Right lobe of liver (tissue), 6 donors: ENCODE results near the gene GAS6. TPM values are rescaled to one million over a fixed set of nuclear protein-coding genes. Genes with fewer than 3 reads are reported as not detected.

Experiments used
- ATAC-seq, 4 donors: fragments of 200-7000 bp; cut with Tn5 transposase; one replicate each; pipeline ENCODE4 v1.9.1; 2020; ENCODE audit warnings: mild to moderate bottlenecking in 4 of 4, moderate library complexity in 4 of 4
- DNase-seq, 3 donors: peaks; one replicate each; pipeline ENCODE4 v3.0.0-alpha.2; 2020
- H3K27ac ChIP-seq, 3 donors: fragments of 200-600 bp; one replicate each; pipeline ENCODE4 v1.8.0; 2022
- H3K27me3 ChIP-seq, 2 donors: fragments of 200-600 bp; one replicate each; pipeline ENCODE4 v1.8.0; 2022
- H3K36me3 ChIP-seq, 4 donors: fragments of 200-600 bp; sonication (generic) in 1 of 4; one replicate each; pipeline versions ENCODE4 v1.5.1 to v1.8.0; 2017 to 2022; ENCODE audit warnings: control low read depth in 1 of 4
- H3K4me1 ChIP-seq, 4 donors: fragments of 200-600 bp; sonication (generic) in 1 of 4; one replicate each; pipeline versions ENCODE4 v1.5.1 to v1.8.0; 2017 to 2022; ENCODE audit warnings: control low read depth in 1 of 4
- H3K4me3 ChIP-seq, 3 donors: fragments of 200-600 bp; one replicate each; pipeline ENCODE4 v1.8.0; 2022
- H3K9me3 ChIP-seq, 4 donors: fragments of 200-600 bp; sonication (generic) in 1 of 4; one replicate each; pipeline versions ENCODE4 v1.5.1 to v1.8.0; 2017 to 2022; ENCODE audit warnings: control low read depth in 1 of 4
- CTCF ChIP-seq, 4 donors: fragments of 200-600 bp in 3 of 4; fragments of 450-650 bp in 1 of 4; IDR thresholded peaks; one replicate each; pipeline versions ENCODE4 v1.5.1 to v1.8.0; 2016 to 2022; ENCODE audit warnings: antibody characterized with exemption in 4 of 4, mild to moderate bottlenecking in 2 of 4
- POLR2A ChIP-seq: fragments of 450-650 bp; IDR thresholded peaks from one replicate; pipeline ENCODE4 v1.6.1; 2017; ENCODE audit warnings: antibody characterized with exemption, mild to moderate bottlenecking
- WGBS: methylation state at CpG from one replicate; pipeline ENCODE4 v1.1.6; 2018; ENCODE audit warnings: low coverage, low lambda C conversion rate; ENCODE audit not compliant: insufficient coverage; ENCODE audit errors: missing lambda C conversion rate; 5-methylcytosine and 5-hydroxymethylcytosine counted together
- intact Hi-C, 2 donors: fragments of 100-400 bp; cut with DNase I; formaldehyde crosslinking; loops; one replicate each; pipeline versions ENCODE4 v1.11.2 to v1.14.1; 2022
- total RNA-seq, 6 experiments: library from RNA; depleted of rRNA in 2 of 6; stranded (reverse); fragments of >200 nt in 2 of 6; fragmentation: NEBNext Ultra II Directional in 3 of 6; extraction: Animal tissue kit (Norgen Biotek cat#: 25700) in 3 of 6; gene quantifications; one replicate each; pipeline versions ENCODE4 v1.1.0 to v1.2.4, GENCODE V29; 2016 to 2023
- donor health status: DM: no; HTN: yes; CAD: no.
- donor health status: DM: no; HTN: no; CAD: no.
- donor health status: DM: no; HTN: no; CAD: no.
- donor health status: DM: no; HTN: yes; CAD: no.
- donor health status: DM: no; HTN: yes; CAD: no.

Gene GAS6
- total RNA-seq, 6 experiments from 2014 or later = 11.9 to 48.5 (median 27.2) TPM

GRCh38 chr13:113901231-113901630, 37.4 kb upstream of the GAS6 start:
- no peak for TF ChIP-seq CTCF (IDR thresholded peaks at IDR 0.05)
- no peak for TF ChIP-seq POLR2A
- 33% methylated on average over 1 of the region's 7 CpGs for WGBS
- Histone ChIP-seq H3K9me3 (no peaks in the 10 kb centered on the region), H3K4me3 (no peak overlapping the region), H3K27ac (no peak overlapping the region), H3K27me3 (no peaks in the 10 kb centered on the region), H3K4me1 (no peaks in the 10 kb centered on the region), H3K36me3 (no peaks in the 10 kb centered on the region)
- ATAC-seq = no peak
- intact Hi-C loops = loop anchor here in 1 of 2 donors (10.0 kb wide), 1 partner anchor 86 kb away; no protein-coding TSS in a partner anchor
- no peak for DNase-seq

- no peaks in the 10 kb centered on the region for H3K4me1 ChIP-seq
- no peak for TF ChIP-seq CTCF (IDR thresholded peaks at IDR 0.05)
- no peak for TF ChIP-seq POLR2A
- ATAC-seq (no peak), DNase-seq (no peak)
- no peaks in the 10 kb centered on the region for H3K9me3 ChIP-seq
- H3K27ac ChIP-seq = no peak overlapping the region
- no peaks in the 10 kb centered on the region for H3K27me3 ChIP-seq
- intact Hi-C loops = loop anchor here in 1 of 2 donors (10.0 kb wide), 1 partner anchor 86 kb away; no protein-coding TSS in a partner anchor
- H3K4me3 ChIP-seq = no peak overlapping the region
- 68% methylated on average over 7 of the region's 10 CpGs for WGBS
- no peaks in the 10 kb centered on the region for H3K36me3 ChIP-seq
These were observed 36.8 kb upstream of the GAS6 start for GRCh38 chr13:113900646-113901045.

- H3K27ac ChIP-seq = no peak overlapping the region
- WGBS = 83% methylated on average over 11 of the region's 15 CpGs
- intact Hi-C loops = no loop called here
- H3K9me3 ChIP-seq = no peaks in the 10 kb centered on the region
- ATAC-seq (no peak), DNase-seq (no peak)
- TF ChIP-seq POLR2A (no peak), CTCF (IDR thresholded peaks at IDR 0.05) (no peak)
- H3K36me3 ChIP-seq = no peaks in the 10 kb centered on the region
- H3K27me3 ChIP-seq = no peaks in the 10 kb centered on the region
- H3K4me1 ChIP-seq = no peaks in the 10 kb centered on the region
- no peak overlapping the region for H3K4me3 ChIP-seq
These were observed 34.5 kb upstream of the GAS6 start for GRCh38 chr13:113898391-113898790.

- TF ChIP-seq POLR2A = no peak
- no peak for TF ChIP-seq CTCF (IDR thresholded peaks at IDR 0.05)
- Histone ChIP-seq H3K27me3 (no peaks in the 10 kb centered on the region), H3K9me3 (no peaks in the 10 kb centered on the region), H3K36me3 (no peaks in the 10 kb centered on the region), H3K4me3 (no peak overlapping the region), H3K4me1 (no peaks in the 10 kb centered on the region), H3K27ac (no peak overlapping the region)
- no peak for ATAC-seq
- WGBS = 79% methylated on average over 2 of the region's 4 CpGs
- DNase-seq = no peak
- intact Hi-C loops = no loop called here
These were observed 34.1 kb upstream of the GAS6 start for GRCh38 chr13:113897966-113898365.

DNA sequence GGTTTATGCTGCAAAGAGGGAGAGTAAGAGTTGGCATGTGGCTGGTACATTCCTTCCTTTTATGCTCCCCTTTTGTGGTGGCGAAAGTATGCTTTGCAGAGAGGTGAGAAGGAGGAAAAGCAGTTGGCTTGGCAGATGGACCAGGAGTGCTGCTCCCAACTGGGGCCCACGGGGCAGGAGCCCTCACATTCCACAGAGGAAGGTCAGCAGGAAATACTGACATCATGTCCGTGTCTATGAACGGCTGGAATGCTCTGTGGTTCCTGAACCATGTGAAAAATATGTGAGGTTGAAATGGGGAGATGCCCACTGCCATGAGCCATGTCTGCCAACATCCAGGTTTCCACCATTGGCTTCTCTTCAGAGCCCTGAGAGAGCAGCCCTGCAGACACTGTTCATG, 33.3 kb upstream of the GAS6 start:
- intact Hi-C loops = no loop called here
- ATAC-seq (no peak), DNase-seq (no peak)
- Histone ChIP-seq H3K4me3 (no peak overlapping the region), H3K36me3 (no peaks in the 10 kb centered on the region), H3K27me3 (no peaks in the 10 kb centered on the region), H3K9me3 (no peaks in the 10 kb centered on the region), H3K4me1 (no peaks in the 10 kb centered on the region), H3K27ac (no peak overlapping the region)
- WGBS = 34% methylated on average over 4 of the region's 4 CpGs
- TF ChIP-seq CTCF (IDR thresholded peaks at IDR 0.05) (no peak), POLR2A (no peak)
